Measurements from ENCODE around the gene BCL2L14. TPM values are rescaled to one million over a fixed set of nuclear protein-coding genes. Genes with fewer than 3 reads are reported as not detected.

Gene BCL2L14
- total RNA-seq, 4 donors from 2014 or later = 1.6 TPM; not detected in 3

DNA sequence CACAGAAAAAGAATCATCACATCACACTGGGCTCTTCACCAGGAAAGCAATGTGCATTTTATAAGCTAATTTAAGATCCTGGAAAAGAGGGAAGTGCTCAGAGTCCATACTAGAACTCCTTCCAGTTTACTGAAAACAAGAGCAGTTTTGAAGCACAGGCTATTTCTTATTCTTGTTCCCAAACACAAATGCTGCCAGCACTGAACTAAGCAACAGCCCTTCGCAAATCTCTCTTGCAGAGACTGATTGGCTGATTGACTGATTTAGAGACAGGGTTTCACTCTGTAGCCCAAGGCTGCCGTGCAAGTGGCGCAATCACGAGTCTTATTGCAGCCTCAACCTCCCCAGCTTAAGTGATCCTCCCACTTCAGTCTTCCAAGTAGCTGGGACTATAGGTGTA lies 44.8 kb downstream of the BCL2L14 start:
- Histone ChIP-seq H3K4me1 (no peaks in the 10 kb centered on the region), H3K4me3 (no peak overlapping the region), H3K9me3 (no peaks in the 10 kb centered on the region), H3K36me3 (peaks cover 0 to 22% (median 0%) of the 10 kb centered on the region in 3 donors), H3K27me3 (no peaks in the 10 kb centered on the region), H3K27ac (no peak overlapping the region)
- TF ChIP-seq POLR2A (IDR thresholded peaks at IDR 0.05) = no peak
- TF ChIP-seq, protein P1, sequence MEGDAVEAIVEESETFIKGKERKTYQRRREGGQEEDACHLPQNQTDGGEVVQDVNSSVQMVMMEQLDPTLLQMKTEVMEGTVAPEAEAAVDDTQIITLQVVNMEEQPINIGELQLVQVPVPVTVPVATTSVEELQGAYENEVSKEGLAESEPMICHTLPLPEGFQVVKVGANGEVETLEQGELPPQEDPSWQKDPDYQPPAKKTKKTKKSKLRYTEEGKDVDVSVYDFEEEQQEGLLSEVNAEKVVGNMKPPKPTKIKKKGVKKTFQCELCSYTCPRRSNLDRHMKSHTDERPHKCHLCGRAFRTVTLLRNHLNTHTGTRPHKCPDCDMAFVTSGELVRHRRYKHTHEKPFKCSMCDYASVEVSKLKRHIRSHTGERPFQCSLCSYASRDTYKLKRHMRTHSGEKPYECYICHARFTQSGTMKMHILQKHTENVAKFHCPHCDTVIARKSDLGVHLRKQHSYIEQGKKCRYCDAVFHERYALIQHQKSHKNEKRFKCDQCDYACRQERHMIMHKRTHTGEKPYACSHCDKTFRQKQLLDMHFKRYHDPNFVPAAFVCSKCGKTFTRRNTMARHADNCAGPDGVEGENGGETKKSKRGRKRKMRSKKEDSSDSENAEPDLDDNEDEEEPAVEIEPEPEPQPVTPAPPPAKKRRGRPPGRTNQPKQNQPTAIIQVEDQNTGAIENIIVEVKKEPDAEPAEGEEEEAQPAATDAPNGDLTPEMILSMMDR (IDR thresholded peaks at IDR 0.05) = no peak
- no peak for DNase-seq
- intact Hi-C loops (cut with DNase I) = no loop called here
- WGBS, 2 donors = 85 to 90% methylated on average over 4 of the region's 4 CpGs

DNA sequence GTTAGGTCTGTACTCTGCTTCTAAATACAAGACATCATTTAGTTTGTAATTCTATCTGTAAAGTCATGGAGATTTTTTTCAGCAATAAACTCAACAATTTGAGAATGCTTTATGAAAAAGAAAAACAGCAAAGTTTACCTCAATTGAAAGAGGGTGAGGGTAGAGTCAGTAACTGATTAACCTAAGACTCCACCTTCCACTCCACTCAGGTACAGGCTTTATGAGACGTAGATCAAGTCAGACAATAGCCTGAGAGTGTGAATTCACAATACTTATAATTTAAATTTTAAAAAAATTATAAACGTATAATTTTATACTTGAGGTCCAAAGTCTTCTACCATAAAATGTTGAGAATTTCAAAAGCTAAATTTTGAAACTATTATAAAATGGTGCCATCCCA lies 45.9 kb downstream of the BCL2L14 start:
- no peak for DNase-seq
- Histone ChIP-seq H3K4me3 (no peak overlapping the region), H3K9me3 (no peaks in the 10 kb centered on the region), H3K36me3 (peaks cover 0 to 34% (median 0%) of the 10 kb centered on the region in 3 donors), H3K27me3 (no peaks in the 10 kb centered on the region), H3K4me1 (no peaks in the 10 kb centered on the region), H3K27ac (no peak overlapping the region)
- TF ChIP-seq, protein P1 (IDR thresholded peaks at IDR 0.05) = no peak
- TF ChIP-seq POLR2A (IDR thresholded peaks at IDR 0.05) = no peak
- 87 to 88% methylated on average over 2 of the region's 2 CpGs for WGBS, 2 donors
- intact Hi-C loops (cut with DNase I) = no loop called here

DNA sequence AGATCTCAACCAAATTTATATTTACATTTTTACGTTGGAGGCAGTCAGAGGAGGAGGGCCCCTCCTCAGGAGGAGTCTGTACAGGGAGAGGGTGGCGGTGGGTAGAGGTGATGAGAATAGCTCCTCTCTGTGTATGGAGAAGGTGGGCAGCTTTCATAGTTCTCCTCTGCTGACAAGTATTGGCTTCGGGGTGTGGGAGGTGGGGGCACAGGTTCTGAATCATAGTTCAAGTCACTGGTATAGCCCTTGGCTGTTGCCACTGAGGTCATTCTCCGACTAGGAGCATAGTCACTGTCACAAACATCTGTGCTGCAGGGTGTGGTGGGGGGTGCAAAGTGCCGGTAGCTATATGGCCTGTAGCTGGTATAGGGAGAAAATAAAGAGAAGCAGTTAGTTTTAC lies 50.3 kb downstream of the BCL2L14 start:
- Histone ChIP-seq H3K4me1 (no peaks in the 10 kb centered on the region), H3K27ac (no peak overlapping the region), H3K4me3 (no peak overlapping the region), H3K36me3 (peaks cover 0 to 65% (median 13%) of the 10 kb centered on the region in 3 donors), H3K27me3 (no peaks in the 10 kb centered on the region), H3K9me3 (no peaks in the 10 kb centered on the region)
- intact Hi-C loops (cut with DNase I) = no loop called here
- WGBS, 2 donors = 71 to 80% methylated on average over 2 to 4 of the region's 5 CpGs
- DNase-seq = no peak
- no peak for TF ChIP-seq POLR2A (IDR thresholded peaks at IDR 0.05)
- TF ChIP-seq, protein P1 (IDR thresholded peaks at IDR 0.05) = no peak

DNA sequence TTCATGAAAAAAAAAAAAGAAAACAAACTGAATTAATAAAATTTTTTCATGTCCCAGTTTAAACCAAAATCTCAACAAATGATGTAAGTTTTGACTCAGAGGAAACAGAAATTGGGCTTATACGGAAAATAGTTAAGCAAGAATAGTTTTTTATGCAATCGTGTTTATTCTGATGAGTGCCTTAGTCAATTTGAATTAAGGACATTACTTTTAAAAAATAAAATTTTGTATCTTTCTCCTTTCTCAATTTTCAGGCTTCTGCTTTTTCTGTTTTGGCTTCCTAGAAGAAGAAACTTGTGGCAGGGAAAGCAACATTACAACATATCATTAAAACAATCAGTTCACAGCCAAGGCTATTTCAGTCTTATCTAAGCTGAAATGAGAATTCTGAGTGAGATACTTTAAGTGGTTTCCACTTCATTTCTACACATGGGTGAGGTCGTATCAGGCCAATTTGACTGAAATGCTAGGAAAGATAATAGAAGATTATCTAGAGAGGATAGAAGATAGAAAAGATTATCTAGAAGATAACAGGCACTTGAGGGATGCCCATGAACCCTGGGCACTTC lies 52.4 kb downstream of the BCL2L14 start:
- WGBS, 2 donors = 78 to 84% methylated on average over 3 of the region's 3 CpGs
- Histone ChIP-seq H3K27me3 (no peaks in the 10 kb centered on the region), H3K4me3 (no peak overlapping the region), H3K9me3 (no peaks in the 10 kb centered on the region), H3K4me1 (no peaks in the 10 kb centered on the region), H3K36me3 (peaks cover 0 to 79% (median 13%) of the 10 kb centered on the region in 3 donors), H3K27ac (peak overlapping the region in 1 of 4 donors; percentile 35)
- no peak for DNase-seq
- intact Hi-C loops (cut with DNase I) = no loop called here
- no peak for TF ChIP-seq POLR2A (IDR thresholded peaks at IDR 0.05)
- TF ChIP-seq, protein P1 (IDR thresholded peaks at IDR 0.05) = no peak

GRCh38 chr12:12126551-12126950 lies 55.8 kb downstream of the BCL2L14 start:
- Histone ChIP-seq H3K4me1 (no peaks in the 10 kb centered on the region), H3K36me3 (peaks cover 0 to 76% (median 13%) of the 10 kb centered on the region in 3 donors), H3K9me3 (no peaks in the 10 kb centered on the region), H3K27ac (no peak overlapping the region), H3K27me3 (no peaks in the 10 kb centered on the region), H3K4me3 (no peak overlapping the region)
- no peak for DNase-seq
- TF ChIP-seq, protein P1 (IDR thresholded peaks at IDR 0.05) = no peak
- TF ChIP-seq POLR2A (IDR thresholded peaks at IDR 0.05) = no peak
- 67 to 79% methylated on average over 3 to 4 of the region's 4 CpGs for WGBS, 2 donors
- intact Hi-C loops (cut with DNase I) = no loop called here
